ENCODE measurements around the gene PDF. TPM values are rescaled to one million over a fixed set of nuclear protein-coding genes. Genes with fewer than 3 reads are reported as not detected.

Gene PDF
- total RNA-seq, 1 donor from 2014 or later, result 34.2 TPM

DNA sequence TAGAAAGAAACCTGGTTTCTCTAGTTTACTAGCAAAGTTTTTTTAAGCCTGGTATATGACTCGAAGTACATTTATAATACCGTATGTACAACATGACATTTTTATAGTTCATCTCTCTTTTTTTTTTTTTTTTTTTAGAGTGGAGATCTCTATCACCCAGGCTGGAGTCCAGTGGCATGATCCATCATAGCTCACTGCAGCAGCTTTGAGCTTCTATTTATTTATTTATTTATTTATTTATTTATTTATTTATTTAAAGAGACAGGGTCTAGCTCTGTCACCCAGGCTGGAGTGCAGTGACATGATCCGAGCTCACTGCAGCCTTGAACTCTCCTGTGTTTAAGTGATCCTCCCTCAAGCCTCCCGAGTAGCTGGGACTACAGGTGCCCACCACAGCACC lies 45.1 kb downstream of the PDF start:
- no peak for DNase-seq (ENCODE audit: low read depth)

DNA sequence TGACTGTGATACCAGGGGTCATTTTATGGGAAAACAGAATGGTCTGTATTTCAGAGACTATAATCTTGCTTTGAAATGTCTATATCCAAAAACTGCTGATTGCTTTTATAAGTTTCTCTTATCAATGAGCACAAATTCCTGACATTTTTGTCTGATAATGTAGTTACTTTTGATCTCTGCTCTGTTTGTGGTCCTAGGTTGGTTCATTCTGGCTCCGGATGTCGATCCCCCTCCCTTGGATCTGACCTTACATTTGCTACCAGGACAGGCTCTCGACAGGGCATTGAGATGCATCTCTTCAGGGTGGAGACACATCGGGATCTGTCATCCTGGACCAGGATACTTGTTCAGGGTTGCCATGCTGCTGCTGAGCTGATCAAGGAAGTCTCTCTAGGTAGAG lies 46.5 kb downstream of the PDF start:
- DNase-seq (ENCODE audit: low read depth), result no peak

DNA sequence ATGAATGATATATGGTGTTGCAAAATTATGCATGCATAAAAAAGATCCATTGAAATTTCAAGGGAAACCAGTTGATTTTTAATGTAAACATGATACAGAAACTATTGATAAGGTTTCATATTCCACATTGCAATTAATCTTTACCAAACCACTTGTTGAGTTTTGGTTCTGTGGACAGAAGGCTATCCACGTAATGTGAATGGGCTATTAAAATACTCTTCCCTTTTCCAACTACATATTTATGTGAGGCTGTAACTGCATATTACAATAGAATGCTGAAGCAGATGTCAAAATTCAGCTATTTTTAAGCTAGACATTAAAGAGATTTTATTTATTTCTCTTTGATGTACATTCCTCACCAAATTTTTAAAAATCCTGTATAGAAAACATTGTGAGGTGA lies 53.0 kb downstream of the PDF start:
- DNase-seq (ENCODE audit: low read depth), result no peak

Other genes starting within 250 kb of the PDF start
- 0.08 TPM in 1 of 2 replicates, not detected in the other for gene HAS3, start 224.9 kb downstream of the PDF start, total RNA-seq
- 35.5 and 36.6 TPM in 2 replicates for gene CHTF8, start 198.0 kb downstream of the PDF start, total RNA-seq
- 16.1 and 18.1 TPM in 2 replicates for gene UTP4, start 197.9 kb downstream of the PDF start, total RNA-seq
- gene SNTB2, start 143.4 kb downstream of the PDF start, total RNA-seq, result 21.3 and 28.9 TPM in 2 replicates
- gene VPS4A, start 19.2 kb downstream of the PDF start, total RNA-seq, result 32.8 and 33.7 TPM in 2 replicates
- 55.0 and 68.6 TPM in 2 replicates for gene COG8, start 9.0 kb upstream of the PDF start, total RNA-seq
- 20.5 and 22.9 TPM in 2 replicates for gene NIP7, start 9.2 kb upstream of the PDF start, total RNA-seq
- gene TMED6, start 21.2 kb upstream of the PDF start, total RNA-seq, result 0.36 TPM in 1 of 2 replicates, not detected in the other
- 15.6 and 18.0 TPM in 2 replicates for gene TERF2, start 55.4 kb upstream of the PDF start, total RNA-seq
- 88.6 and 220 TPM in 2 replicates for gene CYB5B, start 94.0 kb upstream of the PDF start, total RNA-seq
- 23.6 and 35.2 TPM in 2 replicates for gene NFAT5, start 235.4 kb upstream of the PDF start, total RNA-seq

Data from myocyte (in vitro differentiated cells).